Measurements from ENCODE around the gene TMCO4. TPM values are rescaled to one million over a fixed set of nuclear protein-coding genes. Genes with fewer than 3 reads are reported as not detected.
A peak's percentile ranks its signal among the peaks of the same experiment; 100 is the strongest.

The TMCO4 gene
- total RNA-seq, 1 donor from 2014 or later, result 12.1 TPM

GRCh38 chr1:19723874-19724273, 75.8 kb downstream of the TMCO4 start:
- no peak overlapping the region for H3K4me3 Mint-ChIP-seq
- H3K36me3 Mint-ChIP-seq (ENCODE audit: low read depth), result peaks cover 4% of the 10 kb centered on the region
- no peaks in the 10 kb centered on the region for H3K27me3 Mint-ChIP-seq
- no peak for DNase-seq
- H3K9me3 Mint-ChIP-seq, result no peaks in the 10 kb centered on the region
- no peak overlapping the region for H3K27ac Mint-ChIP-seq
- intact Hi-C loops (cut with micrococcal nuclease), result no loop called here
- H3K4me1 Mint-ChIP-seq, result no peaks in the 10 kb centered on the region

- no peaks in the 10 kb centered on the region for H3K36me3 Mint-ChIP-seq (ENCODE audit: low read depth)
- no peaks in the 10 kb centered on the region for H3K9me3 Mint-ChIP-seq
- DNase-seq, result no peak
- no peak overlapping the region for H3K27ac Mint-ChIP-seq
- H3K4me1 Mint-ChIP-seq, result no peaks in the 10 kb centered on the region
- H3K4me3 Mint-ChIP-seq, result no peak overlapping the region
- H3K27me3 Mint-ChIP-seq, result no peaks in the 10 kb centered on the region
- intact Hi-C loops (cut with micrococcal nuclease), result no loop called here
These were observed 78.7 kb downstream of the TMCO4 start for GRCh38 chr1:19720973-19721372.

GRCh38 chr1:19720174-19720573, 79.5 kb downstream of the TMCO4 start:
- H3K27me3 Mint-ChIP-seq, result no peaks in the 10 kb centered on the region
- DNase-seq, result no peak
- H3K36me3 Mint-ChIP-seq (ENCODE audit: low read depth), result no peaks in the 10 kb centered on the region
- peaks cover 5% of the 10 kb centered on the region for H3K4me1 Mint-ChIP-seq
- no peaks in the 10 kb centered on the region for H3K9me3 Mint-ChIP-seq
- H3K27ac Mint-ChIP-seq, result no peak overlapping the region
- intact Hi-C loops (cut with micrococcal nuclease), result no loop called here
- H3K4me3 Mint-ChIP-seq, result no peak overlapping the region

- peaks cover 8% of the 10 kb centered on the region for H3K4me1 Mint-ChIP-seq
- no peaks in the 10 kb centered on the region for H3K9me3 Mint-ChIP-seq
- intact Hi-C loops (cut with micrococcal nuclease), result loop anchor here (5.0 to 10.0 kb wide), 2 partner anchors 77 to 95 kb away; partner anchors contain the start of gene TMCO4
- no peak overlapping the region for H3K27ac Mint-ChIP-seq
- peaks cover 5% of the 10 kb centered on the region for H3K36me3 Mint-ChIP-seq (ENCODE audit: low read depth)
- H3K4me3 Mint-ChIP-seq, result no peak overlapping the region
- no peak for DNase-seq
- no peaks in the 10 kb centered on the region for H3K27me3 Mint-ChIP-seq
These were observed 82.2 kb downstream of the TMCO4 start for GRCh38 chr1:19717467-19717866.

GRCh38 chr1:19715334-19716203, 84.1 kb downstream of the TMCO4 start:
- peak; percentile 94 for DNase-seq
- Mint-ChIP-seq H3K27me3 (no peaks in the 10 kb centered on the region), H3K9me3 (no peaks in the 10 kb centered on the region), H3K27ac (peak overlapping the region; percentile 32), H3K36me3 (ENCODE audit: low read depth) (peaks cover 7% of the 10 kb centered on the region), H3K4me1 (peaks cover 17% of the 10 kb centered on the region), H3K4me3 (no peak overlapping the region)
- intact Hi-C loops (cut with micrococcal nuclease), result loop anchor here (5.0 to 10.0 kb wide), 2 partner anchors 79 to 97 kb away; partner anchors contain the start of gene TMCO4

- peaks cover 22% of the 10 kb centered on the region for H3K4me1 Mint-ChIP-seq
- intact Hi-C loops (cut with micrococcal nuclease), result loop anchor here (10.0 kb wide), 1 partner anchor 82 kb away; the partner anchor contains the start of gene TMCO4
- DNase-seq, result no peak
- H3K4me3 Mint-ChIP-seq, result no peak overlapping the region
- no peaks in the 10 kb centered on the region for H3K27me3 Mint-ChIP-seq
- peaks cover 12% of the 10 kb centered on the region for H3K36me3 Mint-ChIP-seq (ENCODE audit: low read depth)
- no peak overlapping the region for H3K27ac Mint-ChIP-seq
- H3K9me3 Mint-ChIP-seq, result no peaks in the 10 kb centered on the region
These were observed 86.8 kb downstream of the TMCO4 start for GRCh38 chr1:19712928-19713327.

GRCh38 chr1:19710825-19711611, 88.7 kb downstream of the TMCO4 start:
- peak; percentile 62 for DNase-seq
- H3K9me3 Mint-ChIP-seq, result no peaks in the 10 kb centered on the region
- H3K4me1 Mint-ChIP-seq, result peaks cover 22% of the 10 kb centered on the region
- peak overlapping the region; percentile 28 for H3K4me3 Mint-ChIP-seq
- H3K27ac Mint-ChIP-seq, result peak overlapping the region; percentile 78
- intact Hi-C loops (cut with micrococcal nuclease), result loop anchor here (1.0 to 10.0 kb wide), 2 partner anchors 54 to 84 kb away; partner anchors contain the start of gene TMCO4
- H3K27me3 Mint-ChIP-seq, result no peaks in the 10 kb centered on the region
- peaks cover 12% of the 10 kb centered on the region for H3K36me3 Mint-ChIP-seq (ENCODE audit: low read depth)

- intact Hi-C loops (cut with micrococcal nuclease), result no loop called here
- DNase-seq, result no peak
- peaks cover 17% of the 10 kb centered on the region for H3K4me1 Mint-ChIP-seq
- no peaks in the 10 kb centered on the region for H3K27me3 Mint-ChIP-seq
- H3K36me3 Mint-ChIP-seq (ENCODE audit: low read depth), result peaks cover 12% of the 10 kb centered on the region
- H3K4me3 Mint-ChIP-seq, result no peak overlapping the region
- no peaks in the 10 kb centered on the region for H3K9me3 Mint-ChIP-seq
- peak overlapping the region; percentile 25 for H3K27ac Mint-ChIP-seq
These were observed 90.4 kb downstream of the TMCO4 start for GRCh38 chr1:19709260-19709793.

GRCh38 chr1:19708567-19709110, 91.1 kb downstream of the TMCO4 start:
- Mint-ChIP-seq H3K36me3 (ENCODE audit: low read depth) (peaks cover 11% of the 10 kb centered on the region), H3K4me3 (no peak overlapping the region), H3K27ac (peak overlapping the region; percentile 38), H3K4me1 (peaks cover 17% of the 10 kb centered on the region), H3K27me3 (no peaks in the 10 kb centered on the region), H3K9me3 (no peaks in the 10 kb centered on the region)
- intact Hi-C loops (cut with micrococcal nuclease), result no loop called here
- no peak for DNase-seq

GRCh38 chr1:19706136-19706535, 93.6 kb downstream of the TMCO4 start:
- Mint-ChIP-seq H3K4me3 (no peak overlapping the region), H3K4me1 (peaks cover 10% of the 10 kb centered on the region), H3K36me3 (ENCODE audit: low read depth) (peaks cover 5% of the 10 kb centered on the region), H3K27me3 (no peaks in the 10 kb centered on the region), H3K27ac (no peak overlapping the region), H3K9me3 (no peaks in the 10 kb centered on the region)
- DNase-seq, result no peak
- intact Hi-C loops (cut with micrococcal nuclease), result no loop called here

GRCh38 chr1:19705464-19705863, 94.3 kb downstream of the TMCO4 start:
- intact Hi-C loops (cut with micrococcal nuclease), result no loop called here
- peaks cover 4% of the 10 kb centered on the region for H3K4me1 Mint-ChIP-seq

GRCh38 chr1:19704247-19705113, 95.2 kb downstream of the TMCO4 start:
- Mint-ChIP-seq H3K27ac (no peak overlapping the region), H3K27me3 (no peaks in the 10 kb centered on the region), H3K36me3 (ENCODE audit: low read depth) (peaks cover 3% of the 10 kb centered on the region), H3K9me3 (no peaks in the 10 kb centered on the region), H3K4me1 (peaks cover 3% of the 10 kb centered on the region), H3K4me3 (no peak overlapping the region)
- DNase-seq, result peak; percentile 81
- intact Hi-C loops (cut with micrococcal nuclease), result loop anchor here (1.0 kb wide), 1 partner anchor 43 kb away; no protein-coding TSS in a partner anchor

More at GRCh38 chr1:19705464-19705863, 94.3 kb downstream of the TMCO4 start:
- Mint-ChIP-seq H3K36me3 (ENCODE audit: low read depth) (peaks cover 4% of the 10 kb centered on the region), H3K27ac (no peak overlapping the region), H3K27me3 (no peaks in the 10 kb centered on the region), H3K9me3 (no peaks in the 10 kb centered on the region), H3K4me3 (no peak overlapping the region)
- DNase-seq, result no peak

GRCh38 chr1:19703280-19703679, 96.4 kb downstream of the TMCO4 start:
- H3K36me3 Mint-ChIP-seq (ENCODE audit: low read depth), result peaks cover 1% of the 10 kb centered on the region
- intact Hi-C loops (cut with micrococcal nuclease), result no loop called here
- no peak for DNase-seq
- peaks cover 2% of the 10 kb centered on the region for H3K4me1 Mint-ChIP-seq
- H3K9me3 Mint-ChIP-seq, result no peaks in the 10 kb centered on the region
- no peak overlapping the region for H3K4me3 Mint-ChIP-seq
- H3K27ac Mint-ChIP-seq, result no peak overlapping the region
- no peaks in the 10 kb centered on the region for H3K27me3 Mint-ChIP-seq
